HL-60 (cell line): ENCODE data around the gene GMEB2.

Experiments used
- DNase-seq, 2 experiments: peaks; one replicate each; pipeline ENCODE4 v3.0.0-alpha.2; 2010 to 2020; ENCODE audit warnings: low read depth in 1 of 2, low spot score in 1 of 2
- H3K27ac ChIP-seq: fragments of 250-450 bp; sonication (Bioruptor Pico); replicated peaks from 2 replicates; pipeline ENCODE4 v1.5.1; 2020; ENCODE audit warnings: mild to moderate bottlenecking, moderate library complexity
- H3K27me3 ChIP-seq: fragments of 250-450 bp; sonication (Bioruptor Pico); 2 replicates; pipeline ENCODE4 v1.5.1; 2021; ENCODE audit warnings: mild to moderate bottlenecking, moderate library complexity; ENCODE audit not compliant: insufficient read depth, poor library complexity, severe bottlenecking
- H3K4me3 ChIP-seq: replicated peaks from 2 replicates; pipeline ENCODE4 v1.5.1; 2011; ENCODE audit warnings: mild to moderate bottlenecking, control low read depth, low read length; ENCODE audit not compliant: insufficient read depth
- GABPA ChIP-seq: IDR thresholded peaks from 2 replicates; pipeline ENCODE4 v1.6.1; 2012; ENCODE audit warnings: low read depth
- POLR2AphosphoS5 ChIP-seq: IDR thresholded peaks from 2 replicates; pipeline ENCODE4 v1.6.1; 2012; ENCODE audit warnings: low read depth
- SPI1 ChIP-seq: IDR thresholded peaks from 2 replicates; pipeline ENCODE4 v1.6.1; 2012; ENCODE audit warnings: low read depth, mild to moderate bottlenecking, borderline replicate concordance
- TF ChIP-seq, protein P1 (sequence below): IDR thresholded peaks from one replicate; pipeline ENCODE4 v1.5.1; 2011; ENCODE audit warnings: low read length, control low read depth, inconsistent platforms; ENCODE audit not compliant: insufficient read depth
- TF ChIP-seq, protein P2 (sequence below): IDR thresholded peaks from 2 replicates; pipeline ENCODE4 v1.6.1; 2012; ENCODE audit warnings: low read depth; ENCODE audit not compliant: insufficient replicate concordance

Gene GMEB2

DNA sequence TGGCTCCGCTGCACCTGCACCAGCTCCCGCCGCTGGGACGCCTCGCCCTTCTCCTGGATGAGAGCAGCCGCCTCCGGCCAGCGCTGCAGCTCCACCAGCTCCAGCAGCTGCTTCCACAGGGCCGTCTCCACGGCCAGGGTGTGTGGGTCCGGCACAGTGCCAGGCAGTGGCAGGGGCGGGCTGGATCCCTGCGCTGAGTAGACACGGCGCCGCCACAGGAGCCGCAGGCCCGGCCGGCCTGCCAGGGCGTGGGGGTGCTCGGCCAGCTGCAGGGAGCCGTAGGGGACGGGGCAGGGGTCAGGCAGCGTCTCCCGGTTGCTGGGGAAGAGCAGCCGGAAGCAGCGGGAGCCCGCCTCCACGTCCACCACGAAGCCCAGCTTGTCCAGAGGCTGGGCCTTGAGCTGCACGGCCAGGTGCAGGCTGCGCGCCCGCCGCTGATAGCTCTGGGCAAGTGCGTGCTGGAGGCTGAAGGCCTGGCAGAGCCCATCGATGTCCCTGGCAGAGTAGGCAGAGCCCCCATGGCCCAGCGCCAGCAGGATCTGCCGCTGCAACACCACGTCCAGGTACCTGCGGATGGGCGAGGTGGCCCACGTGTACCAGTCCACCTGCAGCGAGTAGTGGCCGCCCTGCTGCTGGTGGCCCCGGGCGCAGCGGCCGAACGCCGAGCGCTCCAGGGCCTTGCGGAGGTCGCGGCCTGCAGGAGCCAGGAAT is 63.5 kb downstream of the GMEB2 start:
- DNase-seq, result no peak
- no peak overlapping the region for H3K4me3 ChIP-seq
- peaks cover 6% of the 10 kb centered on the region for H3K27me3 ChIP-seq
- no peak overlapping the region for H3K27ac ChIP-seq
- TF ChIP-seq, protein P1, sequence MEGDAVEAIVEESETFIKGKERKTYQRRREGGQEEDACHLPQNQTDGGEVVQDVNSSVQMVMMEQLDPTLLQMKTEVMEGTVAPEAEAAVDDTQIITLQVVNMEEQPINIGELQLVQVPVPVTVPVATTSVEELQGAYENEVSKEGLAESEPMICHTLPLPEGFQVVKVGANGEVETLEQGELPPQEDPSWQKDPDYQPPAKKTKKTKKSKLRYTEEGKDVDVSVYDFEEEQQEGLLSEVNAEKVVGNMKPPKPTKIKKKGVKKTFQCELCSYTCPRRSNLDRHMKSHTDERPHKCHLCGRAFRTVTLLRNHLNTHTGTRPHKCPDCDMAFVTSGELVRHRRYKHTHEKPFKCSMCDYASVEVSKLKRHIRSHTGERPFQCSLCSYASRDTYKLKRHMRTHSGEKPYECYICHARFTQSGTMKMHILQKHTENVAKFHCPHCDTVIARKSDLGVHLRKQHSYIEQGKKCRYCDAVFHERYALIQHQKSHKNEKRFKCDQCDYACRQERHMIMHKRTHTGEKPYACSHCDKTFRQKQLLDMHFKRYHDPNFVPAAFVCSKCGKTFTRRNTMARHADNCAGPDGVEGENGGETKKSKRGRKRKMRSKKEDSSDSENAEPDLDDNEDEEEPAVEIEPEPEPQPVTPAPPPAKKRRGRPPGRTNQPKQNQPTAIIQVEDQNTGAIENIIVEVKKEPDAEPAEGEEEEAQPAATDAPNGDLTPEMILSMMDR, result no peak
- TF ChIP-seq, protein P2, sequence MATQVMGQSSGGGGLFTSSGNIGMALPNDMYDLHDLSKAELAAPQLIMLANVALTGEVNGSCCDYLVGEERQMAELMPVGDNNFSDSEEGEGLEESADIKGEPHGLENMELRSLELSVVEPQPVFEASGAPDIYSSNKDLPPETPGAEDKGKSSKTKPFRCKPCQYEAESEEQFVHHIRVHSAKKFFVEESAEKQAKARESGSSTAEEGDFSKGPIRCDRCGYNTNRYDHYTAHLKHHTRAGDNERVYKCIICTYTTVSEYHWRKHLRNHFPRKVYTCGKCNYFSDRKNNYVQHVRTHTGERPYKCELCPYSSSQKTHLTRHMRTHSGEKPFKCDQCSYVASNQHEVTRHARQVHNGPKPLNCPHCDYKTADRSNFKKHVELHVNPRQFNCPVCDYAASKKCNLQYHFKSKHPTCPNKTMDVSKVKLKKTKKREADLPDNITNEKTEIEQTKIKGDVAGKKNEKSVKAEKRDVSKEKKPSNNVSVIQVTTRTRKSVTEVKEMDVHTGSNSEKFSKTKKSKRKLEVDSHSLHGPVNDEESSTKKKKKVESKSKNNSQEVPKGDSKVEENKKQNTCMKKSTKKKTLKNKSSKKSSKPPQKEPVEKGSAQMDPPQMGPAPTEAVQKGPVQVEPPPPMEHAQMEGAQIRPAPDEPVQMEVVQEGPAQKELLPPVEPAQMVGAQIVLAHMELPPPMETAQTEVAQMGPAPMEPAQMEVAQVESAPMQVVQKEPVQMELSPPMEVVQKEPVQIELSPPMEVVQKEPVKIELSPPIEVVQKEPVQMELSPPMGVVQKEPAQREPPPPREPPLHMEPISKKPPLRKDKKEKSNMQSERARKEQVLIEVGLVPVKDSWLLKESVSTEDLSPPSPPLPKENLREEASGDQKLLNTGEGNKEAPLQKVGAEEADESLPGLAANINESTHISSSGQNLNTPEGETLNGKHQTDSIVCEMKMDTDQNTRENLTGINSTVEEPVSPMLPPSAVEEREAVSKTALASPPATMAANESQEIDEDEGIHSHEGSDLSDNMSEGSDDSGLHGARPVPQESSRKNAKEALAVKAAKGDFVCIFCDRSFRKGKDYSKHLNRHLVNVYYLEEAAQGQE, result no peak

DNA sequence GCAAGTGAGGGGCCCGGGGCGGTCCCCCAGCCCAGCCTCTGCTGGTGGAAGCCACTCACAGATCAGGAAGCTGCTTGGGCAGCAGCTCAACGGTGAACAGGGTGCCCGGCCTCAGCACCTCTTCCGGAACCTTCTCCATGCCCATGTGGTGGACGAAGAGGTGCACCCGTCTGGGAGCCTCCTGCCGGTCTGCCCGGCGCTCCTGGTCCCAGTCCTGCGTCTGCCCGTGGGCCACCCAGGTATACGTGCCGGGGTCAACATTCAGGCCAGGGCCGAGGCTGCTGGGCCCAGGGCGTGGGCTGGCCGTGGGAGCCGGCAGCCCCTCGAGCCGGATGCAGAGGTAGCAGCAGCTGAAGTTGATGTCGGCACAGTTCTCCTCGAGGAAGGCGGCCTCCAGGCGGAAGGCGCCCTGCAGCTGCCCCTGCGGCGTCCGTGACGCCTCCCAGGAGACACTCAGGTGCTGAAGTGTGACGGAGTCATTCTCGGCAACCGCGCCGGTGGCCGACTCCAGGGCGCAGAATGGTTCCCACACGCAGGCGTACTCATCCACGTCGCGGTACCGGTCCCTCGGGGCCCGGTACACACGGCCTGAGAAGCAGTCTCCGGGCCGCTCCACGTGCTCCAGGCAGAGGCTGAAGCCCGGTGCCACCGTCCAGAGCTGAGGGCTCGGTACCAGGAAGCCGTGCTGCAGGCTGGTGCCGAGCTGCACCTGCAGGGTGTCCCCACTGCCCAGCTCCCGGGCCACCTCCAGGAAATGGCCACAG is 64.3 kb downstream of the GMEB2 start:
- TF ChIP-seq, protein P1, result no peak
- TF ChIP-seq, protein P2, result no peak
- TF ChIP-seq POLR2AphosphoS5 (no peak), GABPA (no peak), SPI1 (no peak)
- no peak for DNase-seq
- Histone ChIP-seq H3K27ac (no peak overlapping the region), H3K4me3 (no peak overlapping the region), H3K27me3 (peaks cover 6% of the 10 kb centered on the region)

DNA sequence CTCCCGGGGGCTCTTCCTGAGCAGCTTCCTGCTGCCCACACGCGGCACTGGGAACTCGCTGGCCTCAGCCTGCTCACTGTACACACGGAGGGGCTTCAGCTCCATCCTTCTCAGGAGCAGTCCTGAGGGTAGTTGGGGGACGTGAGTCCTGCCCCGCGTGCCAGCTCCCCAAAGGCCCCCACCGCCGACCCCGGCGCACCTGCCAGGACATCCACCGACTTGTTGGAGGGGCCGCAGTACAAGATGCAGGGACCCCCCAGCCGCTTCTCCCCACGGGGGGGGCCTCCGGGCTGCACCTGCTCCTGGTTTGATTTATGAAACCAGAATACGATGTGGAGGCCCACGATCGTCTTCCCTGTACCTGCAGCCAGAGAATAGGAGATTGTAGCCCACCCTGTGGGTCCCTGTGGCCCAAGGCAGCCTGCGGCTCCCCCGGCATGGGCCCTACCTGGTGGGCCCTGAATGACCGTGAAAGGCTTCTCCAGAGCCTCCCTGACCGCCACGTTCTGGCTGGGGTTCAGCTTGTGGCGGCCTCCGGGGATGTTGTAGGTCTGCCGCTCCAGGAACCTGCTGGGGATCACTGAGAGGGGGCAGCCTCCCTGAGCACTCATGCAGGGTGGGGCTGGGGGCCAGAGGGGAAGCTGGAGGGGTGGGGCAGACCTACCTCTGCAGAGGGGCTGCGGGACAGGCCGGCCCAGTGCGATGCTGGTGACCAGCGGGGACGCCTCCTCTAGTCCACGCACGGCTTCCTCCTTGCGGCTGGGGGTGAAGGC is 65.1 kb downstream of the GMEB2 start:
- peaks cover 6% of the 10 kb centered on the region for H3K27me3 ChIP-seq
- no peak overlapping the region for H3K27ac ChIP-seq
- TF ChIP-seq POLR2AphosphoS5 (no peak), GABPA (no peak), SPI1 (no peak)
- TF ChIP-seq, protein P1, result no peak
- TF ChIP-seq, protein P2, result no peak
- no peak for DNase-seq
- H3K4me3 ChIP-seq, result no peak overlapping the region
